Lower lobe of right lung (tissue), 2 donors: ENCODE measurements around the gene SLC35G3. TPM values are rescaled to one million over a fixed set of nuclear protein-coding genes. Genes with fewer than 3 reads are reported as not detected.
A peak's percentile ranks its signal among the peaks of the same experiment; 100 is the strongest.

ENCODE experiments used
- ATAC-seq, 2 donors: fragments of 200-7000 bp; cut with Tn5 transposase; one replicate each; pipeline ENCODE4 v1.9.1; 2020 to 2022; ENCODE audit warnings: mild to moderate bottlenecking in 2 of 2, moderate library complexity in 2 of 2
- DNase-seq: peaks from one replicate; pipeline ENCODE4 v3.0.0-alpha.2; 2020
- H3K27ac ChIP-seq: fragments of 200-600 bp; one replicate; pipeline ENCODE4 v1.8.0; 2022
- H3K27me3 ChIP-seq: fragments of 200-600 bp; one replicate; pipeline ENCODE4 v1.8.0; 2022; ENCODE audit warnings: low read depth
- H3K36me3 ChIP-seq: fragments of 200-600 bp; one replicate; pipeline ENCODE4 v1.8.0; 2022; ENCODE audit warnings: mild to moderate bottlenecking
- H3K4me1 ChIP-seq: fragments of 200-600 bp; one replicate; pipeline ENCODE4 v1.8.0; 2022
- H3K4me3 ChIP-seq: fragments of 200-600 bp; one replicate; pipeline ENCODE4 v1.8.0; 2022; ENCODE audit warnings: mild to moderate bottlenecking
- H3K9me3 ChIP-seq: fragments of 200-600 bp; one replicate; pipeline ENCODE4 v1.8.0; 2022
- CTCF ChIP-seq: fragments of 200-600 bp; IDR thresholded peaks from one replicate; pipeline ENCODE4 v1.8.0; 2022; ENCODE audit warnings: antibody characterized with exemption, mild to moderate bottlenecking
- intact Hi-C: fragments of 100-400 bp; cut with DNase I; formaldehyde crosslinking; loops from one replicate; pipeline ENCODE4 v1.11.0; 2022
- total RNA-seq: library from RNA; stranded (reverse); fragmentation: NEBNext Ultra II Directional; extraction: Animal tissue kit (Norgen Biotek cat#: 25700); gene quantifications from one replicate; pipeline ENCODE4 v1.2.1, GENCODE V29; 2021
- donor health status: DM: no; HTN: yes; CAD: no; lungs with severe emphysema.

The SLC35G3 gene
- total RNA-seq, 1 donor from 2014 or later: not detected

- Histone ChIP-seq H3K27ac (no peak overlapping the region), H3K36me3 (no peaks in the 10 kb centered on the region), H3K4me1 (peaks cover 9% of the 10 kb centered on the region), H3K4me3 (no peak overlapping the region), H3K27me3 (no peaks in the 10 kb centered on the region), H3K9me3 (no peaks in the 10 kb centered on the region)
- intact Hi-C loops: no loop called here
- no peak for DNase-seq
- no peak for ATAC-seq
- no peak for TF ChIP-seq CTCF
Measured at GRCh38 chr17:35167046-35167445, 27.1 kb downstream of the SLC35G3 start.

- Histone ChIP-seq H3K4me3 (no peak overlapping the region), H3K36me3 (no peaks in the 10 kb centered on the region), H3K27me3 (no peaks in the 10 kb centered on the region), H3K27ac (no peak overlapping the region), H3K9me3 (no peaks in the 10 kb centered on the region), H3K4me1 (peaks cover 4% of the 10 kb centered on the region)
- no peak for DNase-seq
- intact Hi-C loops: no loop called here
- ATAC-seq: no peak
- TF ChIP-seq CTCF: no peak
Measured at GRCh38 chr17:35166526-35166925, 27.7 kb downstream of the SLC35G3 start.

GRCh38 chr17:35164716-35165115 is 29.5 kb downstream of the SLC35G3 start:
- no peaks in the 10 kb centered on the region for H3K4me1 ChIP-seq

GRCh38 chr17:35163886-35164285 is 30.3 kb downstream of the SLC35G3 start:
- Histone ChIP-seq H3K4me3 (no peak overlapping the region), H3K9me3 (no peaks in the 10 kb centered on the region), H3K4me1 (no peaks in the 10 kb centered on the region), H3K27me3 (no peaks in the 10 kb centered on the region), H3K36me3 (no peaks in the 10 kb centered on the region), H3K27ac (no peak overlapping the region)
- TF ChIP-seq CTCF: no peak
- intact Hi-C loops: no loop called here
- no peak for ATAC-seq
- no peak for DNase-seq

More at GRCh38 chr17:35164716-35165115, 29.5 kb downstream of the SLC35G3 start:
- DNase-seq (no peak), ATAC-seq (no peak)
- no peak overlapping the region for H3K4me3 ChIP-seq
- no peaks in the 10 kb centered on the region for H3K9me3 ChIP-seq
- intact Hi-C loops: no loop called here
- no peaks in the 10 kb centered on the region for H3K27me3 ChIP-seq
- no peak overlapping the region for H3K27ac ChIP-seq
- H3K36me3 ChIP-seq: no peaks in the 10 kb centered on the region
- TF ChIP-seq CTCF: no peak

- intact Hi-C loops: no loop called here
- ATAC-seq (no peak), DNase-seq (no peak)
- Histone ChIP-seq H3K36me3 (no peaks in the 10 kb centered on the region), H3K27ac (no peak overlapping the region), H3K4me3 (no peak overlapping the region), H3K4me1 (no peaks in the 10 kb centered on the region), H3K9me3 (no peaks in the 10 kb centered on the region), H3K27me3 (no peaks in the 10 kb centered on the region)
- no peak for TF ChIP-seq CTCF
Measured at GRCh38 chr17:35162755-35163154, 31.4 kb downstream of the SLC35G3 start.

- no peaks in the 10 kb centered on the region for H3K9me3 ChIP-seq
- intact Hi-C loops: no loop called here
- ATAC-seq (peak; percentile 49 to 59), DNase-seq (no peak)
- H3K4me1 ChIP-seq: no peaks in the 10 kb centered on the region
- no peaks in the 10 kb centered on the region for H3K27me3 ChIP-seq
- no peak overlapping the region for H3K4me3 ChIP-seq
- TF ChIP-seq CTCF: no peak
- H3K27ac ChIP-seq: no peak overlapping the region
- no peaks in the 10 kb centered on the region for H3K36me3 ChIP-seq
Measured at GRCh38 chr17:35161281-35161761, 32.9 kb downstream of the SLC35G3 start.
